ENCODE results near the gene FOXO4.

FOXO4 gene

GRCh38 chrX:71117358-71117757, 21.7 kb downstream of the FOXO4 start:
- H3K4me3 ChIP-seq (replicated peaks; ENCODE audit: low read depth, low read length), result no peak overlapping the region
- DNase-seq (ENCODE audit: low read depth), result no peak
- TF ChIP-seq, protein P1, sequence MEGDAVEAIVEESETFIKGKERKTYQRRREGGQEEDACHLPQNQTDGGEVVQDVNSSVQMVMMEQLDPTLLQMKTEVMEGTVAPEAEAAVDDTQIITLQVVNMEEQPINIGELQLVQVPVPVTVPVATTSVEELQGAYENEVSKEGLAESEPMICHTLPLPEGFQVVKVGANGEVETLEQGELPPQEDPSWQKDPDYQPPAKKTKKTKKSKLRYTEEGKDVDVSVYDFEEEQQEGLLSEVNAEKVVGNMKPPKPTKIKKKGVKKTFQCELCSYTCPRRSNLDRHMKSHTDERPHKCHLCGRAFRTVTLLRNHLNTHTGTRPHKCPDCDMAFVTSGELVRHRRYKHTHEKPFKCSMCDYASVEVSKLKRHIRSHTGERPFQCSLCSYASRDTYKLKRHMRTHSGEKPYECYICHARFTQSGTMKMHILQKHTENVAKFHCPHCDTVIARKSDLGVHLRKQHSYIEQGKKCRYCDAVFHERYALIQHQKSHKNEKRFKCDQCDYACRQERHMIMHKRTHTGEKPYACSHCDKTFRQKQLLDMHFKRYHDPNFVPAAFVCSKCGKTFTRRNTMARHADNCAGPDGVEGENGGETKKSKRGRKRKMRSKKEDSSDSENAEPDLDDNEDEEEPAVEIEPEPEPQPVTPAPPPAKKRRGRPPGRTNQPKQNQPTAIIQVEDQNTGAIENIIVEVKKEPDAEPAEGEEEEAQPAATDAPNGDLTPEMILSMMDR (IDR thresholded peaks at IDR 0.05; ENCODE audit: low read length, missing control alignments), result no peak

- TF ChIP-seq, protein P1 (IDR thresholded peaks at IDR 0.05; ENCODE audit: low read length, missing control alignments), result no peak
- DNase-seq (ENCODE audit: low read depth), result peak; percentile 81
- peak within 1 kb of the TSS; percentile 69 for H3K4me3 ChIP-seq (replicated peaks; ENCODE audit: low read depth, low read length)
Measured at GRCh38 chrX:71118032-71118984, 22.7 kb downstream of the FOXO4 start, which contains the start of gene MED12. Gene MED12, plus strand, starts transcription at chrX:71118596. Its CDS starts 159 bp downstream, at chrX:71118755.

DNA sequence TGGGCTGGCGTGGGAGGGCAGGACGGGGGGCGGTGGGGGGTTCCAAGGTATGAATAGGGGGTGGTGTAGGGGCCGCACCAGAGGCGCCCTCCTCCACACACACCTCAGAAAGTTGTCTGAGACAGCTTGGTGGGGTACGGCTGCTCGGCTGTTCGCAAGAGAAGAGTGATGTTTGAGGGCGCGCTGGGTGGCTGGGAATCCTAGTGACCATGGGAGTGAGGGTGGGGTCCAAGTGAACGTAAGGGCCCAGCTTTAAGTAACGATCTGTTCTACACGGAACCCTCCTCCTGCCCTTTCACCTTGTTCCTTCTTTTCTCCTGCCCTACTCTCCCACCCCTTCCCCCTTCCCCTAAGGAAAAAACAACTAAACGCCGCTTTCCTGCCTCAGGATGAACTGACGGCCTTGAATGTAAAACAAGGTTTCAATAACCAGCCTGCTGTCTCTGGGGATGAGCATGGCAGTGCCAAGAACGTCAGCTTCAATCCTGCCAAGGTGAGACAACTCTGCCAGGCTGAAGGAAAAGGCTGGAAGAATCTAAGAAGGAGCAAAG, 23.4 kb downstream of the FOXO4 start:
- H3K4me3 ChIP-seq (replicated peaks; ENCODE audit: low read depth, low read length), result peak overlapping the region; percentile 69
- TF ChIP-seq, protein P1 (IDR thresholded peaks at IDR 0.05; ENCODE audit: low read length, missing control alignments), result no peak
- DNase-seq (ENCODE audit: low read depth), result no peak

DNA sequence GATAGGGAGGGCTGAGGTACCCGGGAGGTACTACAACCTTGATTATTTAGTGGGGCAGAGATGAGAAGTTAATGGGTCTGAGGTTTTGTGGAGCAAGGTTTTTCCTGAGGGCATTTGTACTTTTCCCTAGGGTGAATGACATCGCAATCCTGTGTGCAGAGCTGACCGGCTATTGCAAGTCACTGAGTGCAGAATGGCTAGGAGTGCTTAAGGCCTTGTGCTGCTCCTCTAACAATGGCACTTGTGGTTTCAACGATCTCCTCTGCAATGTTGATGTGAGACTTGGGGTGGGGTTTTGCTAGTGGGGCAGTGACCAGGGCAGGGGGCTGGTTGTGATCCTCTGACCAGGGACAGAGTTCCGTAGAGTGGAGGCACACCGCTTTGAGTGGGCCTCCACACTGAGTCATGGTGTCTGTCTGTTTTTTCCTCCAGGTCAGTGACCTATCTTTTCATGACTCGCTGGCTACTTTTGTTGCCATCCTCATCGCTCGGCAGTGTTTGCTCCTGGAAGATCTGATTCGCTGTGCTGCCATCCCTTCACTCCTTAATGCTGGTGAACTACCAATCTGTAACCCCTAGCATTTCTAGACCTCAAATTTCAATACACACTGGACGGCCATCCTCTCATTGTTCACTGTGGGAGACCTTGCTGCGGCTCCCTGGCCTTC, 32.6 kb downstream of the FOXO4 start:
- TF ChIP-seq, protein P1 (IDR thresholded peaks at IDR 0.05; ENCODE audit: low read length, missing control alignments), result no peak
- no peak overlapping the region for H3K4me3 ChIP-seq (replicated peaks; ENCODE audit: low read depth, low read length)
- peak; percentile 16 for DNase-seq (ENCODE audit: low read depth)

DNA sequence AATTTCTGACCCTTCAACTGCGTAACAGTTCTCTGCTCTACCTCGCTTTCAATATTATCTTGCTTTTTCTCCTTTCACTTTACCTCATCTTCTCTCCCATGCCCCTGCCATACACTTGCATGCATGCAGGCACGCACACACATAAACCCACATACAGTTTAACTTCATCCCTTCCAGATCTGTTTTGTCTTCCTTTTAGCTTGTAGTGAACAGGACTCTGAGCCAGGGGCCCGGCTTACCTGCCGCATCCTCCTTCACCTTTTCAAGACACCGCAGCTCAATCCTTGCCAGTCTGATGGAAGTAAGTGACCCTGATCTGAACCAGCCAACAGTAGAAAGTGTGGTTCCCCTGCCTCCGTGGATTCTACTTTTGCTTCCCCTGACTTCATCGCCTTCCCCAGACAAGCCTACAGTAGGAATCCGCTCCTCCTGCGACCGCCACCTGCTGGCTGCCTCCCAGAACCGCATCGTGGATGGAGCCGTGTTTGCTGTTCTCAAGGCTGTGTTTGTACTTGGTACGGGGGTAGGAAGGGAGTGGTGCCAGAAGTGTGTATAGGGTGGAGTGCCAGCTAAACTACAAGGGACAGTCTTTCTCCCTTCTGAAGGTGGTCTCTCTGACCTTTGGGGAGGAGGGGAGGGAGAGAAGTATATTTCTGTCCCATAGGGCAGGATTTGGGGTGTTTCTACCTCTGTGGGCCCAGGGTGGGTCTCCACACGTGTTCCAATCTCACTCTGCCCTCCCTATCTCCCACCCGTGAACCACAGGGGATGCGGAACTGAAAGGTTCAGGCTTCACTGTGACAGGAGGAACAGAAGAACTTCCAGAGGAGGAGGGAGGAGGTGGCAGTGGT, 33.5 kb downstream of the FOXO4 start:
- peak; percentile 69 for DNase-seq (ENCODE audit: low read depth)
- no peak overlapping the region for H3K4me3 ChIP-seq (replicated peaks; ENCODE audit: low read depth, low read length)
- TF ChIP-seq, protein P1 (IDR thresholded peaks at IDR 0.05; ENCODE audit: low read length, missing control alignments), result peak; percentile 78

GRCh38 chrX:71131510-71131909, 35.9 kb downstream of the FOXO4 start:
- no peak for DNase-seq (ENCODE audit: low read depth)
- TF ChIP-seq, protein P1 (IDR thresholded peaks at IDR 0.05; ENCODE audit: low read length, missing control alignments), result no peak
- no peak overlapping the region for H3K4me3 ChIP-seq (replicated peaks; ENCODE audit: low read depth, low read length)

Measured in fibroblast of pulmonary artery (primary cell).